ENCODE measurements around the gene NUP42. TPM values are rescaled to one million over a fixed set of nuclear protein-coding genes. Genes with fewer than 3 reads are reported as not detected.
A peak's percentile ranks its signal among the peaks of the same experiment; 100 is the strongest.

The NUP42 gene
- total RNA-seq, 1 experiment from 2014 or later, result 48.6 TPM

GRCh38 chr7:23175938-23176337, 5.9 kb upstream of the NUP42 start:
- H3K36me3 ChIP-seq (ENCODE audit: low read depth, low read length), result no peaks in the 10 kb centered on the region
- H4K20me1 ChIP-seq (ENCODE audit: low read length), result no peaks in the 10 kb centered on the region
- H3K27me3 ChIP-seq (ENCODE audit: low read length), result no peaks in the 10 kb centered on the region
- H3K4me1 ChIP-seq (ENCODE audit: insufficient read depth, low read length), result peaks cover 3% of the 10 kb centered on the region
- no TSS peak for BruUV-seq (replicated peaks)
- H3F3A ChIP-seq (ENCODE audit: low read length, unreplicated experiment), result no peaks in the 10 kb centered on the region
- no peak overlapping the region for H2AFZ ChIP-seq (ENCODE audit: low read length)
- no peak for ATAC-seq
- TF ChIP-seq CTCF (conservative IDR thresholded peaks at IDR 0.05; ENCODE audit: low read depth, low read length) (no peak), EZH2 (IDR thresholded peaks at IDR 0.05; ENCODE audit: low read length, unreplicated experiment) (no peak), EZH2phosphoT487 (IDR thresholded peaks at IDR 0.05; ENCODE audit: borderline replicate concordance, low read length) (no peak)
- H3K27ac ChIP-seq (ENCODE audit: low read length), result no peak overlapping the region
- intact Hi-C loops (cut with micrococcal nuclease), result no loop called here
- POLR2A ChIA-PET (ENCODE audit: unreplicated experiment), result no interaction called here
- H3K9me3 ChIP-seq (ENCODE audit: low read length), result no peaks in the 10 kb centered on the region
- no peak overlapping the region for H3K4me2 ChIP-seq (ENCODE audit: low read length)
- CTCF ChIA-PET, result no interaction called here
- no peaks in the 10 kb centered on the region for H3K79me2 ChIP-seq (ENCODE audit: low read length)
- H3K9ac ChIP-seq (ENCODE audit: low read length), result no peak overlapping the region
- DNase-seq, result no peak
- H3K4me3 ChIP-seq (ENCODE audit: low read length), result no peak overlapping the region
- no peaks in the 10 kb centered on the region for H3K9me2 ChIP-seq (replicated peaks; ENCODE audit: low read length)

GRCh38 chr7:23183279-23184012, 1.6 kb downstream of the NUP42 start:
- Histone ChIP-seq H3K4me1 (ENCODE audit: insufficient read depth, low read length) (peaks cover 27% of the 10 kb centered on the region), H3K27ac (ENCODE audit: low read length) (no peak overlapping the region), H4K20me1 (ENCODE audit: low read length) (peaks cover 20% of the 10 kb centered on the region; the same call in 1 of the 2 replicates), H3K9me3 (ENCODE audit: low read length) (no peaks in the 10 kb centered on the region), H3K4me2 (ENCODE audit: low read length) (peak overlapping the region; percentile 83), H3K27me3 (ENCODE audit: low read length) (no peaks in the 10 kb centered on the region), H3K4me3 (ENCODE audit: low read length) (peak overlapping the region; percentile 88), H3K9ac (ENCODE audit: low read length) (peak overlapping the region; percentile 98), H2AFZ (ENCODE audit: low read length) (no peak overlapping the region), H3K36me3 (ENCODE audit: low read depth, low read length) (peaks cover 27% of the 10 kb centered on the region), H3K9me2 (replicated peaks; ENCODE audit: low read length) (no peaks in the 10 kb centered on the region), H3F3A (ENCODE audit: low read length, unreplicated experiment) (no peaks in the 10 kb centered on the region), H3K79me2 (ENCODE audit: low read length) (peaks cover 60% of the 10 kb centered on the region)
- intact Hi-C loops (cut with micrococcal nuclease), result loop anchor here (2.0 to 5.0 kb wide), 4 partner anchors 77 to 361 kb away; partner anchors contain the start of gene TOMM7
- CTCF ChIA-PET, result interaction anchor here (0.7 kb wide), 1 partner anchor 90 kb away, joined by 14 read pairs; no protein-coding TSS in a partner anchor
- no peak for ATAC-seq
- TF ChIP-seq EZH2 (IDR thresholded peaks at IDR 0.05; ENCODE audit: low read length, unreplicated experiment), result no peak
- no peak for TF ChIP-seq CTCF (conservative IDR thresholded peaks at IDR 0.05; ENCODE audit: low read depth, low read length)
- no peak for TF ChIP-seq EZH2phosphoT487 (IDR thresholded peaks at IDR 0.05; ENCODE audit: borderline replicate concordance, low read length)
- BruUV-seq (replicated peaks), result no TSS peak
- POLR2A ChIA-PET (ENCODE audit: unreplicated experiment), result interaction anchor here (1.1 kb wide), 1 partner anchor 97 kb away, joined by 4 read pairs; no protein-coding TSS in a partner anchor
- no peak for DNase-seq

- DNase-seq, result no peak
- H3K9me3 ChIP-seq (ENCODE audit: low read length), result no peaks in the 10 kb centered on the region
Observed at GRCh38 chr7:23184291-23184690, 2.4 kb downstream of the NUP42 start.

More at GRCh38 chr7:23184291-23184690, 2.4 kb downstream of the NUP42 start:
- Histone ChIP-seq H3K4me1 (ENCODE audit: insufficient read depth, low read length) (peaks cover 27% of the 10 kb centered on the region), H3K9me2 (replicated peaks; ENCODE audit: low read length) (no peaks in the 10 kb centered on the region), H2AFZ (ENCODE audit: low read length) (no peak overlapping the region), H3K36me3 (ENCODE audit: low read depth, low read length) (peaks cover 35% of the 10 kb centered on the region), H3K79me2 (ENCODE audit: low read length) (peaks cover 69% of the 10 kb centered on the region), H4K20me1 (ENCODE audit: low read length) (peaks cover 20% of the 10 kb centered on the region; the same call in 1 of the 2 replicates), H3F3A (ENCODE audit: low read length, unreplicated experiment) (no peaks in the 10 kb centered on the region), H3K27me3 (ENCODE audit: low read length) (no peaks in the 10 kb centered on the region), H3K27ac (ENCODE audit: low read length) (no peak overlapping the region), H3K4me2 (ENCODE audit: low read length) (peak overlapping the region; percentile 83), H3K4me3 (ENCODE audit: low read length) (peak overlapping the region; percentile 88), H3K9ac (ENCODE audit: low read length) (peak overlapping the region; percentile 98; the same call in 1 of the 2 replicates)
- POLR2A ChIA-PET (ENCODE audit: unreplicated experiment), result no interaction called here
- no TSS peak for BruUV-seq (replicated peaks)
- CTCF ChIA-PET, result interaction anchor here (0.6 to 1.4 kb wide), 2 partner anchors 63 to 98 kb away, joined by 3 to 11 read pairs; no protein-coding TSS in a partner anchor
- intact Hi-C loops (cut with micrococcal nuclease), result loop anchor here (2.0 to 5.0 kb wide), 3 partner anchors 79 to 362 kb away; partner anchors contain the start of gene TOMM7
- no peak for ATAC-seq
- no peak for TF ChIP-seq EZH2phosphoT487 (IDR thresholded peaks at IDR 0.05; ENCODE audit: borderline replicate concordance, low read length)
- TF ChIP-seq CTCF (conservative IDR thresholded peaks at IDR 0.05; ENCODE audit: low read depth, low read length), result no peak
- TF ChIP-seq EZH2 (IDR thresholded peaks at IDR 0.05; ENCODE audit: low read length, unreplicated experiment), result no peak

Data from PC-3 (cell line).